ENCODE results near the gene KRTAP5-7.

The KRTAP5-7 gene

DNA sequence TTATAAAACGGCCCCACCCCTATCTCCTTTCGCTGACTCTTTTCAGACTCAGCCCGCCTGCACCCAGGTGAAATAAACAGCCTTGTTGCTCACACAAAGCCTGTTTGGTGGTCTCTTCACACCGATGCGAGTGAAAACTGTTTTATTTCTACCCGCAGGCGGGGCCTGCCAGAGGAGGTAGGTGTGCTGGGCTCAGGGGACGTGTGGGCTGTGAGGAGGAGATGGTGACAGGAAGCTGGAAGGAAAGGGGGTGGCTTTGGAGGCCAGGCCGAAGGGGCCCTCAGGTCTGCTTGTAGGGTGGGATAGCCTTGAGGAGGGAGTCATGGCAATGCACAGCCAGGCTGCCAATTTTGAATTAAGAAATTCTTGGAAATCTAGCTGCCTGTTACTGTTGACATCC lies 21.3 kb upstream of the KRTAP5-7 start:
- WGBS, 2 experiments = 55 to 63% methylated on average over 9 of the region's 9 CpGs
- Histone ChIP-seq H3K4me3 (ENCODE audit: insufficient read depth, low read depth, low read length) (no peak overlapping the region), H3K27me3 (ENCODE audit: control insufficient read depth, insufficient read depth, low read length, poor library complexity, severe bottlenecking) (no peaks in the 10 kb centered on the region), H3K36me3 (ENCODE audit: control insufficient read depth, insufficient read depth, low read length) (no peaks in the 10 kb centered on the region), H3K4me1 (ENCODE audit: control insufficient read depth, insufficient read depth, low read length) (peaks cover 23% of the 10 kb centered on the region), H3K27ac (ENCODE audit: insufficient read depth, low read depth, low read length, poor library complexity, severe bottlenecking) (no peak overlapping the region), H3K9me3 (ENCODE audit: control insufficient read depth, low read length) (peaks cover 4% of the 10 kb centered on the region)

DNA sequence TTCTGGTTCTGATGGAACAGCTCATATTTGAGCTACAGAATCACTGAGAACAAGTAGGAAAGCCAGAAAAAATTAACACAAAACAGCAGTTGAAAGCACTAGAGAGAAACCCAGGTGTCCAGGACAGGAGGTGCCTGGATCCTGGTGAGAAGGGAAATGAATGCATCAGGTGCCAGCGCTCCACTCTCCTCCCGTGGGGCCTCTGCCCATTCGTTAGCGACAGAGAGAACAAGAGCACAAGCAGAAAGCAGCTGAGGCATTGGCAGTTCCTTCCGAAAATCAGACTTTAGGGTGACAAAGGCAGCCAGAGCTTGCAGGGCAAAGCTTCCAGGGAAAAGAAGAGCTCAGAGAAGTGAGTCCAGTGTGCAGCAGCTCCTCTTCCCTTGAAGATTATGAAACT lies 20.0 kb upstream of the KRTAP5-7 start:
- Histone ChIP-seq H3K27ac (ENCODE audit: insufficient read depth, low read depth, low read length, poor library complexity, severe bottlenecking) (no peak overlapping the region), H3K4me3 (ENCODE audit: insufficient read depth, low read depth, low read length) (no peak overlapping the region), H3K4me1 (ENCODE audit: control insufficient read depth, insufficient read depth, low read length) (peaks cover 23% of the 10 kb centered on the region), H3K36me3 (ENCODE audit: control insufficient read depth, insufficient read depth, low read length) (no peaks in the 10 kb centered on the region), H3K27me3 (ENCODE audit: control insufficient read depth, insufficient read depth, low read length, poor library complexity, severe bottlenecking) (no peaks in the 10 kb centered on the region), H3K9me3 (ENCODE audit: control insufficient read depth, low read length) (peaks cover 4% of the 10 kb centered on the region)
- 93 to 94% methylated on average over 5 of the region's 5 CpGs for WGBS, 2 experiments

DNA sequence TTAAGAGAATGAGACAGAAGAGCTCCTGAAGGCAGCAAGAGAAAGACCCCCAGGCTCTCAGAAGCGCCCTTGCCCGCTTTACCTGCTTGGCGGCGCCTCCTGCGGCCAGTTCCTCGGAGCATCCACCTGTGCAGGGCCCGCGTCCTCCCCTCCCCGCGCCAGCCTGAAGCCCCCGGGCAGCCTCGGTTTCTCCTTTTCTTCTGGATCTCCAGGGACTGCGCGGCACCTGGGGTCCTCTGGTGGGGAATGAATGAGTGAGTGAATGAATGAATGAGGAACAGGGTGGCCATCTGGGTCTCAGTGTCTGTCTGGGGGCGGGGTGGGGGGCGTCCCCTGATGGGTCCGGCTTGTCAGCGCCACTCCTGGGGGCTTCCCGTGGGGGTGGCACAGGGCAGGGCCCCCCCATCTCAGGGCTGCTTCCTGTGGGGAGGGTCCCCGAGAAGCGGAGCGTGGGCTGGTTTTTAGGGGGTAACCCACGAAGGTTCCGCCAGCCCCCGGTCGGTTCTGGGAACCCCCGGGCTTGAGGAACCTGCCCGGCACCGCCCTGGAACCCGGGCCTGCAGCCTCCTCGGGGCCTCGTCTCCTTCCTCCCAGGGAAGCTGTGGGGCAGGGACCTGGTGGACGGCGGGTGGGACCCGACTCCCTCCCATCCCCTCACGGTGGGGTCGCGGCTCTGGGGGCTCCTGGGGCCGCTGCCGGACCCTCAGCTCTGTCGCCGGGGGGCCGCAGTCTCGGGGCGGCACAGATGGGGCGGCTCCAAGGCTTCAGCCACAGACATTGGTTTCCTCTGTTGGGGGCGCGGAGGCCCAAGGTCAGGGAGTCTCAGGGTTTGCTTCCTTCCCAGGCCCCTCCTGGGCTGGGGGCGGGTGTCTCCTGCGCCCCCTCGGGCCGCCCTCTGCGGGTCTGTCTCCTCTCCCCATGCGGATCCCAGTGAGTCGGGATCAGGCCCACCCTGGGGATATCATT lies 8.3 kb upstream of the KRTAP5-7 start:
- no peaks in the 10 kb centered on the region for H3K27me3 ChIP-seq (ENCODE audit: control insufficient read depth, insufficient read depth, low read length, poor library complexity, severe bottlenecking)
- no peak overlapping the region for H3K27ac ChIP-seq (ENCODE audit: insufficient read depth, low read depth, low read length, poor library complexity, severe bottlenecking)
- no peaks in the 10 kb centered on the region for H3K9me3 ChIP-seq (ENCODE audit: control insufficient read depth, low read length)
- no peaks in the 10 kb centered on the region for H3K36me3 ChIP-seq (ENCODE audit: control insufficient read depth, insufficient read depth, low read length)
- no peaks in the 10 kb centered on the region for H3K4me1 ChIP-seq (ENCODE audit: control insufficient read depth, insufficient read depth, low read length)
- no peak overlapping the region for H3K4me3 ChIP-seq (ENCODE audit: insufficient read depth, low read depth, low read length)
- 96% methylated on average over 53 to 55 of the region's 55 CpGs for WGBS, 2 experiments

DNA sequence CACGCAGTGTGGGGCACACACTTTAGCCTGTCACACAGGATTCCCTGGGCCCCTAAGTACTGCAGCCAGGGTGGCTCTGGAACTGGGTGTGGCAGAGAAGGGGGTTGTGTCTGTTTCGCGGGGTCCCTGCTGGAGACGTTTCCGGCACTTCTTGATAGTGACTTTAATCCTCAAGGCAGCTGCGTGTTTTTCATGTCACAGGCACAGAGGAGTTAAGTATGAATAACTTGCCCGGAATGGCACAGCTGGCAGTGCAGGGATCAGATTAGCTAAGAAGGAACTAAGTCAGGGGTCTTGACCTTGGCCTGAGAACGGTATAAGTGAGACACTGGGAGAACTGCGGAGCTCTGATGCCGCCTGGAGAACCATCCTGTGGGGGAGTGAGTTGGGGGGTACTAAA lies 7.5 kb upstream of the KRTAP5-7 start:
- no peaks in the 10 kb centered on the region for H3K9me3 ChIP-seq (ENCODE audit: control insufficient read depth, low read length)
- H3K4me1 ChIP-seq (ENCODE audit: control insufficient read depth, insufficient read depth, low read length) = no peaks in the 10 kb centered on the region
- WGBS, 2 experiments = 93 to 94% methylated on average over 10 of the region's 10 CpGs
- no peaks in the 10 kb centered on the region for H3K27me3 ChIP-seq (ENCODE audit: control insufficient read depth, insufficient read depth, low read length, poor library complexity, severe bottlenecking)
- no peaks in the 10 kb centered on the region for H3K36me3 ChIP-seq (ENCODE audit: control insufficient read depth, insufficient read depth, low read length)
- H3K27ac ChIP-seq (ENCODE audit: insufficient read depth, low read depth, low read length, poor library complexity, severe bottlenecking) = no peak overlapping the region
- no peak overlapping the region for H3K4me3 ChIP-seq (ENCODE audit: insufficient read depth, low read depth, low read length)

DNA sequence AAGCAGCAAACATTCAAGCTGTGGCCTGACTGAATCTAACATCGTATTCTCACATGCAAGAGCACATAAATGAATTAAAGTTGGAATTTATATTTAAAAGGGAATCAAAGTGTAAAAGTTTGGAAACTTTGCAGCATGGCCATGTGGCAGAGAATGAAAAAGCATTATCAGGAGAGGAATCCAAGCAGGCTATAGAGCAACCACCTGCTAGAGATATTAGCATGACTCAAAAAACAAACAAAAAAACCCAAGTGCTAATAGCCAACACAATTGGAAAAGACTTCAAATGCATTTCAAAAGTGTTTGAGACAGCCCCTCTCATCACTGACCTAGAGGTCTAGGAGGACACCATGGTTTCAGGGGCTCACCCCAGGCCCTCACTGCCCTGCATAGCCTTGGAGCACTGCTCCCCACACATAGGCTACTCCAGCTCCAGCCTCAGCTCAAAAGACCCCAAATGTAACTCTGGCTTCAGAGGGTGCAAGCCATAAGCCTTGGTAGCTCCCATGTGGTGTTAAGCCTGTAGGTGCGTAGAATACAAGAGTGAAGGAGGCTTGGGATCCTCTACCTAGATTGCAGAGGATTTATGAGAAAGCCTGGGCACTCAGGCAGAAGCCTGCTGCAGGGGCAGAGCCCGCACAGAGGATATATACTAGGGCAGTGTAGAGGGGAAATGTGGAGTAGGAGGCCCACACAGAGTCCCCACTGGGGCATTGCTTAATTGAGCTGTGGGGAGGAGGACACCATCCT lies 1.7 kb upstream of the KRTAP5-7 start:
- no peak overlapping the region for H3K27ac ChIP-seq (ENCODE audit: insufficient read depth, low read depth, low read length, poor library complexity, severe bottlenecking)
- no peaks in the 10 kb centered on the region for H3K27me3 ChIP-seq (ENCODE audit: control insufficient read depth, insufficient read depth, low read length, poor library complexity, severe bottlenecking)
- H3K4me1 ChIP-seq (ENCODE audit: control insufficient read depth, insufficient read depth, low read length) = no peaks in the 10 kb centered on the region
- no peak overlapping the region for H3K4me3 ChIP-seq (ENCODE audit: insufficient read depth, low read depth, low read length)
- no peaks in the 10 kb centered on the region for H3K36me3 ChIP-seq (ENCODE audit: control insufficient read depth, insufficient read depth, low read length)
- 62 to 65% methylated on average over 3 of the region's 3 CpGs for WGBS, 2 experiments
- no peaks in the 10 kb centered on the region for H3K9me3 ChIP-seq (ENCODE audit: control insufficient read depth, low read length)

- 83 to 93% methylated on average over 2 of the region's 2 CpGs for WGBS, 2 experiments
- H3K9me3 ChIP-seq (ENCODE audit: control insufficient read depth, low read length) = no peaks in the 10 kb centered on the region
- no peaks in the 10 kb centered on the region for H3K36me3 ChIP-seq (ENCODE audit: control insufficient read depth, insufficient read depth, low read length)
- H3K4me3 ChIP-seq (ENCODE audit: insufficient read depth, low read depth, low read length) = no peak overlapping the region
- H3K4me1 ChIP-seq (ENCODE audit: control insufficient read depth, insufficient read depth, low read length) = no peaks in the 10 kb centered on the region
- H3K27me3 ChIP-seq (ENCODE audit: control insufficient read depth, insufficient read depth, low read length, poor library complexity, severe bottlenecking) = no peaks in the 10 kb centered on the region
- H3K27ac ChIP-seq (ENCODE audit: insufficient read depth, low read depth, low read length, poor library complexity, severe bottlenecking) = no peak overlapping the region
These were observed 1.1 kb upstream of the KRTAP5-7 start for GRCh38 chr11:71525938-71526495.

- Histone ChIP-seq H3K9me3 (ENCODE audit: control insufficient read depth, low read length) (no peaks in the 10 kb centered on the region), H3K4me1 (ENCODE audit: control insufficient read depth, insufficient read depth, low read length) (no peaks in the 10 kb centered on the region), H3K36me3 (ENCODE audit: control insufficient read depth, insufficient read depth, low read length) (no peaks in the 10 kb centered on the region), H3K27me3 (ENCODE audit: control insufficient read depth, insufficient read depth, low read length, poor library complexity, severe bottlenecking) (no peaks in the 10 kb centered on the region), H3K4me3 (ENCODE audit: insufficient read depth, low read depth, low read length) (no peak overlapping the region), H3K27ac (ENCODE audit: insufficient read depth, low read depth, low read length, poor library complexity, severe bottlenecking) (no peak overlapping the region)
- 90% methylated on average over 6 of the region's 6 CpGs for WGBS, 2 experiments
These were observed 626 bp downstream of the KRTAP5-7 start for GRCh38 chr11:71527576-71528210.

GRCh38 chr11:71530602-71531001 lies 3.5 kb downstream of the KRTAP5-7 start:
- H3K4me3 ChIP-seq (ENCODE audit: insufficient read depth, low read depth, low read length) = no peak overlapping the region
- H3K36me3 ChIP-seq (ENCODE audit: control insufficient read depth, insufficient read depth, low read length) = no peaks in the 10 kb centered on the region
- no peak overlapping the region for H3K27ac ChIP-seq (ENCODE audit: insufficient read depth, low read depth, low read length, poor library complexity, severe bottlenecking)
- H3K9me3 ChIP-seq (ENCODE audit: control insufficient read depth, low read length) = no peaks in the 10 kb centered on the region
- H3K27me3 ChIP-seq (ENCODE audit: control insufficient read depth, insufficient read depth, low read length, poor library complexity, severe bottlenecking) = no peaks in the 10 kb centered on the region
- H3K4me1 ChIP-seq (ENCODE audit: control insufficient read depth, insufficient read depth, low read length) = no peaks in the 10 kb centered on the region
- 95 to 97% methylated on average over 11 of the region's 11 CpGs for WGBS, 2 experiments

GRCh38 chr11:71532036-71532610 lies 5.1 kb downstream of the KRTAP5-7 start:
- no peak overlapping the region for H3K4me3 ChIP-seq (ENCODE audit: insufficient read depth, low read depth, low read length)
- 82 to 87% methylated on average over 10 of the region's 10 CpGs for WGBS, 2 experiments
- no peaks in the 10 kb centered on the region for H3K4me1 ChIP-seq (ENCODE audit: control insufficient read depth, insufficient read depth, low read length)
- H3K27ac ChIP-seq (ENCODE audit: insufficient read depth, low read depth, low read length, poor library complexity, severe bottlenecking) = no peak overlapping the region
- no peaks in the 10 kb centered on the region for H3K27me3 ChIP-seq (ENCODE audit: control insufficient read depth, insufficient read depth, low read length, poor library complexity, severe bottlenecking)
- H3K9me3 ChIP-seq (ENCODE audit: control insufficient read depth, low read length) = no peaks in the 10 kb centered on the region
- H3K36me3 ChIP-seq (ENCODE audit: control insufficient read depth, insufficient read depth, low read length) = no peaks in the 10 kb centered on the region
